Measurements from ENCODE around the gene PRDM8.

GRCh38 chr4:80253510-80253909 is 56.2 kb downstream of the PRDM8 start:
- TF ChIP-seq ZNF274 (IDR thresholded peaks at IDR 0.05; ENCODE audit: low read depth, low read length) = no peak
- no peak for TF ChIP-seq SUZ12 (IDR thresholded peaks at IDR 0.05; ENCODE audit: extremely low read depth, insufficient read depth, insufficient read length)

All from NT2/D1 (cell line).